HUES64 (cell line): ENCODE measurements around the gene RALGPS1.

Experiments
- H3K27ac ChIP-seq: 2 replicates; pipeline ENCODE4 v1.7.0; 2013; ENCODE audit warnings: low read depth, low read length, inconsistent platforms
- H3K27me3 ChIP-seq: 2 replicates; pipeline ENCODE4 v1.6.1; 2013; ENCODE audit warnings: mild to moderate bottlenecking, low read length; ENCODE audit not compliant: insufficient read depth
- H3K36me3 ChIP-seq: 2 replicates; pipeline ENCODE4 v1.6.1; 2013; ENCODE audit warnings: mild to moderate bottlenecking, low read length; ENCODE audit not compliant: insufficient read depth
- H3K4me1 ChIP-seq: 2 replicates; pipeline ENCODE4 v1.6.1; 2013; ENCODE audit warnings: mild to moderate bottlenecking, low read length, moderate library complexity; ENCODE audit not compliant: insufficient read depth
- H3K4me3 ChIP-seq: 2 replicates; pipeline ENCODE4 v1.5.1; 2013; ENCODE audit warnings: mild to moderate bottlenecking, low read length, moderate library complexity
- H3K9ac ChIP-seq: 2 replicates; pipeline ENCODE4 v1.6.1; 2013; ENCODE audit warnings: mild to moderate bottlenecking, low read depth, low read length
- H3K9me3 ChIP-seq: 2 replicates; pipeline ENCODE4 v1.6.1; 2013; ENCODE audit warnings: low read depth, low read length; ENCODE audit not compliant: insufficient read depth
- WGBS: fragments of 150-250, 120-280 bp; methylation state at CpG from one replicate; pipeline ENCODE4 v1.1.7; 2013; ENCODE audit warnings: missing lambda C conversion rate; 5-methylcytosine and 5-hydroxymethylcytosine counted together

Gene RALGPS1

DNA sequence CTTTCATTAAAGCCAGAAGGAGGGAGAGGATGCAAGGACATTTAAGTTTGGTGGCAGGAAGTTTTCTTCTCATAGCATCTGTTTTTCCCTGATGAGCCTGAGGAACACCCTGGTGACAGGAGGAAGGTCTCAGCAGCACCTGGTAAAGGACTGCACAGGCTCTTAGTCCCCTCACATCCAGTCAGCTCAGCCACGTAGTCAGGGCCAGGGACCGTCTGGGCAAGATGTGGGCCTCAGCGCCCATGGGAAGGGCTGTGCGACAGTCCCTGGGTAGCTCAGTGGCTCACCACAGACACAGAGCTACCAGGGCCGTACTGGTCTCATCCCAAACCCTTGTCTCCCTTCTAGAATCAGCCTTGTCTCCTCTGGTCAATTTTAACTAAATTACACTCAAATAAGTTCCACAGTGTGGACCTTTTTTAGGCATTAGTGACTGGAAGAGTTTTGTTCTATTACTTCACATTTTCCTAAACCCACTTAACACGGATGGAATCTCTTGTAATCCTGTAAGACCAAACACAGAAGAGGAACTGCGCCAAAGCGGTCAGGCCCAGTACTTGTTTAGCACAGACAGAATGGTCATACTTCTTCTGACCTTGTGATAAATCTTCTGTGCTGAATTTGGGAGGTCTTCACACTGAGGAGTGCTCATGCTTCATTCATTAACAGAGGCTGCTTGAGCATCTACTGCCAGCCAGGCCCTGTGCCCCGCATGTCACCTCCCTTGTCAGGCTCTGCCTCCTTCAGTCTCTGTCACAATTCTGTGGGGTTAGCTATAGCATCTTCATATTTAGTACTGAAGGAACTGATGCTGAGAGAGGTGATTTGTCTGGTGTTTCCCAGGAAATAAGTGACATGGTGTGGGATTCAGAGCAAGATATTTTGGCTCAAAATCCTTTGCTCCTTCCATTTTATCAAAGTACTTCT, 116.5 kb downstream of the RALGPS1 start:
- Histone ChIP-seq H3K27ac (no peak overlapping the region), H3K9ac (no peak overlapping the region), H3K4me1 (no peaks in the 10 kb centered on the region), H3K36me3 (no peaks in the 10 kb centered on the region), H3K27me3 (no peaks in the 10 kb centered on the region), H3K9me3 (no peaks in the 10 kb centered on the region), H3K4me3 (no peak overlapping the region)
- WGBS, result 94% methylated on average over 9 of the region's 9 CpGs

DNA sequence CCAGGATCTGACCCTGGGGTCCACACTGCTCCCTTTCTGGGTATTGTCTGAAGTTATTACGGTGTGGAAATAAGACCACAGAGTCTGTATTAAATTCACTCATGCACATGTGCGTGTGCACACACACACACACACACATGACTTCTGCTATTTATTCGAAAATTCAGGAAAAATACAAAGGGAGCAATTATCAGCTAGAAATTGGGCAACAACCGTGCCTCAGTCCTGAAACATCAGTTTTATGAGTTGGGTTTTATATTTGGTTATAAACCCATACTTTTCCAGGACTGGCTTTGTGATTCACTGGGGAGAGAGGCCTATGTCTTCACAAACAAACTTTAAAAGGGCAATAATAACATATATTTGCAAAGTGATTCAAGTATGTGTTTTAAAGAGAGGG, 117.7 kb downstream of the RALGPS1 start:
- no peaks in the 10 kb centered on the region for H3K9me3 ChIP-seq
- no peak overlapping the region for H3K4me3 ChIP-seq
- H3K27me3 ChIP-seq, result no peaks in the 10 kb centered on the region
- no peak overlapping the region for H3K9ac ChIP-seq
- no peak overlapping the region for H3K27ac ChIP-seq
- WGBS, result 93% methylated on average over 4 of the region's 4 CpGs
- no peaks in the 10 kb centered on the region for H3K36me3 ChIP-seq
- H3K4me1 ChIP-seq, result no peaks in the 10 kb centered on the region

DNA sequence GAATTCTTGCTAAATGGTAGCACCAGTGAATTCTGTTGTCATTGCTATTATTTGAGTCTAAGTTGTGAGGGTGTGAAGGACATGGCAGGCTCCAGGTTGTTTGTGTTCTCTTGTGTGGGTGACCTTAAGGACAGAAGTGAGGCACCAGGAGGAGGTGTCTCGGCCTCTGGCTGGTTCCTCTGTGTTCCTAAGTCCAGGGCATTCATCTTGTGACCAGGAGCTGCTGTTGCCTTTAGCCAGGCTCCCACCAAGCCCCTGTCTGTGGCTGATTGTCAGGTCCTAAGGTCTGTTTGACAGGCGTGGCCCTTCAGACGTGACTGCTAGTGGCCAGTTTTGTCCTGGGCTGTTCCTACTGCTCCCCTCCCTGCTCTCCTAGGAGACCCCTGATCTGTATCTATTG, 118.5 kb downstream of the RALGPS1 start:
- Histone ChIP-seq H3K4me1 (no peaks in the 10 kb centered on the region), H3K36me3 (no peaks in the 10 kb centered on the region), H3K27ac (no peak overlapping the region), H3K9ac (no peak overlapping the region), H3K27me3 (no peaks in the 10 kb centered on the region), H3K9me3 (no peaks in the 10 kb centered on the region), H3K4me3 (no peak overlapping the region)
- WGBS, result 90% methylated on average over 3 of the region's 3 CpGs

- Histone ChIP-seq H3K9me3 (no peaks in the 10 kb centered on the region), H3K27me3 (no peaks in the 10 kb centered on the region), H3K9ac (no peak overlapping the region)
Observed at GRCh38 chr9:127033789-127034188, 119.2 kb downstream of the RALGPS1 start.

DNA sequence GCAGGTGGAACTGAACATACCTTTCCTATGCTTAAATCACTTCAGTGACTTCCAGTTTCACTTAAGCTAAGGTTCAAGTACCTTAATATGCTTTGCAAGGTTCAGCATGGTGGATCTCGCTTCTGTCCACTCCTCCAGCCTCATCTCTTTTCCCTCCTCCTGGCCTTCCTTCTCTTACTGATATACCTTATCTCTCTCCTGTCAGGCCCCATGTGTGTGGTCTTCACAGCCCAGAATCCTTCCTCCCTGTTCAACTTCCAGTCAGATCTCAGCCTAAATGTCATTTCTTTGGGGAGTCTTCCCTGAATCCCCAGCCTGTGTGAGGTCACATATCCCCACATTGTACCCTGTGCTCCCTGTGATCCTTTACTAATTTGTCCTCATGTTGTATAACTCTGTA, 120.1 kb downstream of the RALGPS1 start:
- Histone ChIP-seq H3K36me3 (no peaks in the 10 kb centered on the region), H3K27ac (no peak overlapping the region), H3K9me3 (no peaks in the 10 kb centered on the region), H3K4me1 (no peaks in the 10 kb centered on the region), H3K27me3 (no peaks in the 10 kb centered on the region), H3K4me3 (no peak overlapping the region), H3K9ac (no peak overlapping the region)
- WGBS, result 87% methylated on average over 1 of the region's 1 CpG

More at GRCh38 chr9:127033789-127034188, 119.2 kb downstream of the RALGPS1 start:
- Histone ChIP-seq H3K36me3 (no peaks in the 10 kb centered on the region), H3K4me3 (no peak overlapping the region), H3K27ac (no peak overlapping the region), H3K4me1 (no peaks in the 10 kb centered on the region)

GRCh38 chr9:127035423-127035822, 120.8 kb downstream of the RALGPS1 start:
- Histone ChIP-seq H3K27me3 (no peaks in the 10 kb centered on the region), H3K9me3 (no peaks in the 10 kb centered on the region), H3K4me3 (no peak overlapping the region), H3K9ac (no peak overlapping the region), H3K4me1 (no peaks in the 10 kb centered on the region), H3K36me3 (no peaks in the 10 kb centered on the region), H3K27ac (no peak overlapping the region)
- 89% methylated on average over 4 of the region's 4 CpGs for WGBS

DNA sequence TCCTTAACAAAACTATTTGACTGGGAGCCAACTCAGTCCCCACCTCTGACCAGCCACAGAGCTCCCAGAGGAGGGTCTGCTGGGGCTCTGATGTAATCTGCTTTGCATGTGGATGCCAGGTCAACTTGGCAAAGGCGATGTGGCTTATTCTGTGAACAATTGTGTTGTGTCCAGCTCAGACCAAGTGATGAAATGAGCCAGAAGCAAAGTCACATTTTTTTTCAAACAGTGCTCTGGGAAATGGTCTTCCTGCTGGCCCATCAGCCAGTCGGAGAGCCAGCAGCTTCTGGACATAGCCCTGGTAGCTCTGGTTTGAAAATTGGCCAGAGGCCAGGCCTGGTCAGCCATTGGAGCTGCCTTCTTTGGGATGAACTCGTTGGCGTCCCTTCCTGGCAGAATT, 121.4 kb downstream of the RALGPS1 start:
- Histone ChIP-seq H3K4me3 (no peak overlapping the region), H3K9me3 (no peaks in the 10 kb centered on the region), H3K36me3 (no peaks in the 10 kb centered on the region), H3K9ac (no peak overlapping the region), H3K4me1 (no peaks in the 10 kb centered on the region), H3K27me3 (no peaks in the 10 kb centered on the region), H3K27ac (no peak overlapping the region)
- 89% methylated on average over 4 of the region's 4 CpGs for WGBS

DNA sequence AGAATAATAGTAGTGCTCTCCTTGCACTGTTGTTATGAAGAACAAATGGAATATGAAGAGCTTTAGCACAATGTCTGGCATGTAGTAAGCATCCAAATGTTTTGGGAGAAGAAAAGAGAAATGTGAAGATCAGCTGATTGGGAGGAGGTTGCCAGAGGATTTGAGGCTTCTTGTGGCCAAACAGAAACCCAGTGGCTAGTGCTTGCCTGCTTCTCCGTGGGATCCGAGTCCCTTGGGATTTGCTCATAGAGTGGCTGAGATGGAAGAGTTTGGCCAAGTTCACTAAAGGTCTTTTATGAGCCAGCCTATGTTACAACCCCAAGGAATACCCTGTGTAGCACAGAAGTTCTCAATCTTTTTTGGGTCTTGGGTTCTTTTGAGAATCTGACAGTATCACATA, 121.9 kb downstream of the RALGPS1 start:
- Histone ChIP-seq H3K27me3 (no peaks in the 10 kb centered on the region), H3K36me3 (no peaks in the 10 kb centered on the region), H3K27ac (no peak overlapping the region), H3K9me3 (no peaks in the 10 kb centered on the region), H3K4me1 (no peaks in the 10 kb centered on the region), H3K4me3 (no peak overlapping the region), H3K9ac (no peak overlapping the region)
- 95% methylated on average over 2 of the region's 2 CpGs for WGBS

- no peaks in the 10 kb centered on the region for H3K27me3 ChIP-seq
- no peak overlapping the region for H3K27ac ChIP-seq
- H3K4me3 ChIP-seq, result no peak overlapping the region
- H3K9me3 ChIP-seq, result no peaks in the 10 kb centered on the region
- no peaks in the 10 kb centered on the region for H3K36me3 ChIP-seq
- 91% methylated on average over 5 of the region's 5 CpGs for WGBS
- no peak overlapping the region for H3K9ac ChIP-seq
- no peaks in the 10 kb centered on the region for H3K4me1 ChIP-seq
Observed at GRCh38 chr9:127038531-127038930, 123.9 kb downstream of the RALGPS1 start.

DNA sequence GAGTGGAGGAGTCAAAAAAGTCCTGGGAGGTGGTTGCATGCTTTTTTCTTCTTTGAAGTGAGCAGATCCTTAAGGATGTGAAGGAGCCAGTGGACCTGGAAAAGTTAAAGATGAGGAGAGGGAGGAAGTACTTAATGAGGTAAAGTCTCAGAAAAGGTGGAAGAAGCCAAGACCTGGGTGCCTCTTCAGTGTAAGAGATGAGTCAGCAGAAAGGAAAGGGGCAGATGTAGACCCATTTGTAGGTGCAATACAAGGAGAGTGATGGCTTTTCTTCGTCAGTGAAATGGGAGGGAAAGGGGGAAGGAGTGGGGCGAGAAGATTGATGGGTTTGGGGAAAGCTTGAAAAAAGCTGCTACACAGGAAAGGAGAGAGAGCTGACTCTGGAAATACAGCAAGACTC, 124.9 kb downstream of the RALGPS1 start:
- H3K36me3 ChIP-seq, result no peaks in the 10 kb centered on the region
- 88% methylated on average over 2 of the region's 2 CpGs for WGBS
- H3K27me3 ChIP-seq, result no peaks in the 10 kb centered on the region
- no peak overlapping the region for H3K27ac ChIP-seq
- H3K9ac ChIP-seq, result no peak overlapping the region
- no peaks in the 10 kb centered on the region for H3K4me1 ChIP-seq
- no peak overlapping the region for H3K4me3 ChIP-seq
- H3K9me3 ChIP-seq, result no peaks in the 10 kb centered on the region

DNA sequence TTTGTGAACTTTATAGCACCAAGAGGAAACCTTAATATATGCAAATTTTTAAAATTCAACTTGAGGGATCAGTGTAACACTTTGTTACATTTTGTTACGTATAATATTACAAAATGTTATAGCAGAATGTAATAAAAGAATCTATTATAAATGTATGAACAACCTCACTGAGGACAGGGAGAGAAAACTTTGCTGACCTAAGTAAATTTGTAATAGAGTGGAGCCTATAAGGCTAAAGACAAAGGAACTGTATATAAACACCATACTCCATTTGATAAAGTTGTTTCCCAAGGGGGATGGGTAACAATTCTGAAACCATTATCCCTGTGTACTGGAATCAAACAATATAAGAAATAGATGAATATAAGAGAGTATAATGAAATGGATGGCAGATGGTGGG, 130.6 kb downstream of the RALGPS1 start:
- H3K9ac ChIP-seq, result no peak overlapping the region
- H3K27ac ChIP-seq, result no peak overlapping the region
- no CpG with 5 or more reads among the region's 1 CpG for WGBS
- no peaks in the 10 kb centered on the region for H3K36me3 ChIP-seq
- H3K9me3 ChIP-seq, result no peaks in the 10 kb centered on the region
- H3K4me3 ChIP-seq, result no peak overlapping the region
- H3K27me3 ChIP-seq, result no peaks in the 10 kb centered on the region
- no peaks in the 10 kb centered on the region for H3K4me1 ChIP-seq

- 91% methylated on average over 3 of the region's 3 CpGs for WGBS
- Histone ChIP-seq H3K27me3 (no peaks in the 10 kb centered on the region), H3K36me3 (no peaks in the 10 kb centered on the region), H3K4me3 (no peak overlapping the region), H3K27ac (no peak overlapping the region), H3K9ac (no peak overlapping the region), H3K9me3 (no peaks in the 10 kb centered on the region), H3K4me1 (no peaks in the 10 kb centered on the region)
Observed at GRCh38 chr9:127047971-127048370, 133.4 kb downstream of the RALGPS1 start.
